ENCODE measurements around the gene BBLN.
A peak's percentile ranks its signal among the peaks of the same experiment; 100 is the strongest.
"Not testable (repeated sequence)": the region's sequence is repeated elsewhere in the genome, so short reads cannot be mapped to it uniquely, and the experiment has no call there.

Gene BBLN

DNA sequence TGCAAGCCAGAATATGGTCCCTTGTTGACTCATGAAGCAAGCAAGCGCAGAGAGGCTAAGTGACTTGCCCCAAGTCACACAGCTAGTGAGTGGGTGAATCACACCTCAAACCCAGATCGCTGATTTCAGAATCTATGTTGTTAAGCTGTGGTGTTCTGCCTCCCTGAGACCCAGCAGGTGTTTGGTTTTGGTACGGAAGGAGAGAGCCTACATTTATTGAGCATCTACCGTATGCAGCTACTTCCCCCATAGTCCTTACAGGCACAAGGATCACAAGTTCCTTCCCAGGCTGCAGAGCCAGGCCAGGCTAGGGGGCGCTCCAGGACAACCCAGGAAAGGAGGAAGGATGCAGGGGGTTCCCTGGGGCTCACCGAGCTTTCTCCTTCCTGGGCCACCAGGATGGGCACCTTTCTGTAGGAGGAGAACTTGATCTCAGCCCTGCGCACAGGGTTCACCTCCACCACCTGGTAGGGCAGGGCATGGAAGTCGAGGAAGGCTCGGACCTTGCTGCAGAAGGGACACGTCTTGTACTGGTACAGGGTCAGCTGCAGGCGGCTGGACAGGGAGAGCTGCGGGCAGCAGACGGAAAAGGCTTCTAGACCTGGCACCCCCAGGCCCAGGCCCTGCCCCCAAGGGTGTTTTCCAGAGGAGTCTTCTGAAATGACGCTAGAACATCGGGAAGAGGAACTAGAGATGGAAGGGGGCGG, 35.0 kb upstream of the BBLN start:
- no peak for DNase-seq

GRCh38 chr9:128125580-128126354, 34.3 kb upstream of the BBLN start:
- DNase-seq: no peak

- peak; percentile 62 to 73 (median 69) for DNase-seq
Observed at GRCh38 chr9:128127568-128127989, 32.5 kb upstream of the BBLN start, which contains the start of gene PTGES2. Gene PTGES2 (minus strand): TSS chr9:128127729. CDS start chr9:128127717, 12 bp downstream.

DNA sequence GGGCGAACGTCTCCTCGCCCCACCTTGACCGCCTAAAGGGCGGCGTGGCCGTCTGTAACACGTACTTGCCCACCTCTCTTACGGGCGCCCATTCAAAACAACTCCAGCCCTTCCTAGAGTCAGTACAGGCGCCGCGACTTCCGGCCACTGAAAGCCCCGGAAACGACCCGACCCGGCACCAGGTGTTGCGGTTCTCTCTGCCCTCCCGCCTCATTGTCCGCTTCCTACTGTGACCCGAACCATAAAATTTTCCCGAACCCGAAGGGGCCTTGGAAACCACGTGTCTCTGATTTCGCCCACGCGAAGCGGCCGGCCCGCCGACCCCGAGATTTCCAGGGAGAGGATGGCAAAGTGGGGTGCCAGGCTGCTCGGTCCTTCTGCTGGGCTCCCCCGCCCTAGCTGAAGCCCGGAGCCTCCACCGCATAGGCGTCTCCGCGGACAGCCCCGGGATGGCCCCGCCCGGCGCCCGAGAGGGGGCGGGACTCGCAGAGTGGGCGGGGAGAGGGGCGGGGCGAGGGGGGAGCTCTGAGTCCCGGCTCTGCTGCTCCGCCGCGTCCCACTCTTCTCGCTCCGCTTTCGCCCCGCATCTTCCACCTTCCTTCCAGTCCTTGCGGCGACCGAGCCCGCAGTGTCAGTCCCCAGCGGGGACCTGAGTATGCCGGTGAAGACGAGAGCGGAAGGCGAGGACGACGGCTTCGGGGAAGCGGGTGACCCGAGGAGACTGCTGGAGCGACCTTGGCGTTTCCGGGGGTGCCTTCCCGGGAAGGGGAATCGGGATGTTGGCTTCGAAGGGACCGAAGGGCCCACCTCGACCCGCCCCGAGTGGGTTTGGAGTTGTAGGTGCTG, 31.9 kb upstream of the BBLN start:
- DNase-seq: peak; percentile 81 to 89 (median 83)

- DNase-seq: no peak
Observed at GRCh38 chr9:128128836-128129590, 31.1 kb upstream of the BBLN start.

- not testable (repeated sequence) for DNase-seq
Observed at GRCh38 chr9:128129976-128130590, 30.0 kb upstream of the BBLN start.

DNA sequence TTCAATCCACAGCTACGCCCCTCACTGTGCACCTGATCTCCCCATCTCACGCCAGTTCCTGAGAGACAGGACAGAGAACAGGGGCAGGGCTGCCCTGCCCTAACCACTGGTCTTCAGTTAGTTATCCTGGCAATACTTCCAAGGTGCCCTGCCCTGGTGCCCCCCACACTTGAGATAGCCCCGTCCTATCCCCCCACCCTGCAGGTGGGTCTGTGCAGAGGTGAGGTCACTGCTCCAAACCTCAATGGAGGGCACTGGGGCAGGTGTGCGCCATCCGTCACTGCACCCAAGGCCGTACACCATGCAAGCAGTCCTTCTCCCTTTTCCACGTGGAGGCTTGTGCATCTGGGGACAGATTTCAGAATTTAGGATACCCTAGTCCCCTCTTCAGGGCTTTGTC, 29.4 kb upstream of the BBLN start:
- not testable (repeated sequence) for DNase-seq

GRCh38 chr9:128131346-128131745, 28.7 kb upstream of the BBLN start:
- DNase-seq: not testable (repeated sequence)

DNA sequence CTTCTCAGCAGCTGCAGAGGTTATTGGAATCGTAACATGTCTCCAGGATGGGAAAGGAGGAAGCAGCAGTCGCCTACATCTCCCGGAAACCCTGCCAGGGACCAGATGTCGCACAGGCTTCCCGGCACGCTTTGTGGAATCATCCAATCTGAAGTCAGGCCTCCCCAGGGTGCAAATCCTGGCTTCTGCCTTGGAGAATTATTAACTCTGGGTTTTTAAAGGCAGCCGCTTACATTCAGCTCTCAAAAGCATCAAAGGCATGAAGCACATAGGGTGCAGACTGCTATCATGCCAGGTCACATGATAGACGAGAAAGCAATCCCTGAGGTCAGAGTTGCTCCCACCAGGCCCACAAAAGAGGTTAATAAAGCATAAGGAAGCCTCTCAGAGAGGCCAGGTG, 27.9 kb upstream of the BBLN start:
- DNase-seq: not testable (repeated sequence)

DNA sequence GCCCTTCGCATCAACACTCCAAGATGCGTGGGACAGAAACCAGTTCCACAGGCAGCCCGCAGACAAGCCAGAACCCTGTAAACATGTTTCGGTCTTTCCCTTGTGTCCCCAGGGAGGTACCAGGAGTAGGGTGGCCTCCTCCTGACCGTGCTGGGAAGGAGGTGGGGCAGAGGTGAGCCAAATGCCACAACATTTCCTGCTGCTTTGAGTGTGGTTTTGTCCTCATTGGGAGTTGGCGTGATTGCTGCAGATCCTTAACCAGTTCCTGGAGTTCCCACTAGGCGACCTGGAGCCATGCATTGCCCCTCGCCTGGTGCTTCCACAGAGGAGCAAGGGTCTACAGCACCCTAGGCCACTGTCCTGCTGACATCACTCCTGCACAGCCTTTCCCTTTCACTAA, 24.5 kb upstream of the BBLN start:
- DNase-seq: not testable (repeated sequence)

GRCh38 chr9:128136816-128137793, 23.0 kb upstream of the BBLN start:
- DNase-seq: no peak

GRCh38 chr9:128138001-128138400, 22.1 kb upstream of the BBLN start:
- no peak for DNase-seq

- DNase-seq: no peak
Observed at GRCh38 chr9:128139621-128140020, 20.4 kb upstream of the BBLN start.

DNA sequence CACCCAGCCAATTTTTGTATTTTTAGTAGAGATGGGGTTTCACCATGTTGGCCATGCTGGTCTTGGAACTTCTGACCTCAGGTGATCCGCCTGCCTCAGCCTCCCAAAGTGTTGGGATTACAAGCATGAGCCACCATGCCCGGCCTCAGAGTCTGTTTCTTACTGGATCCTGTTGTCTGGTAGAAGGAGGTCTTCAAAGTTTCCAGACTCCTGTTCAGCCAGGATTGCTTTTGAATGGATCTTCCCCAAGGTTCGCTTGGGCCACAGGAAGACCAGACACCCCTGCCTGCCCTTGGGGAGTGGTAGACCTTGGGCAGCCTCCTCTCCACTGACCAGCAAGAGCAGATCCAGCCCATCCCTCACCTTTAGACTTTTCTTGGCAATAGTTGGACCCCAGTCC, 18.5 kb upstream of the BBLN start:
- no peak for DNase-seq

- no peak for DNase-seq
Observed at GRCh38 chr9:128142061-128142460, 18.0 kb upstream of the BBLN start.

DNA sequence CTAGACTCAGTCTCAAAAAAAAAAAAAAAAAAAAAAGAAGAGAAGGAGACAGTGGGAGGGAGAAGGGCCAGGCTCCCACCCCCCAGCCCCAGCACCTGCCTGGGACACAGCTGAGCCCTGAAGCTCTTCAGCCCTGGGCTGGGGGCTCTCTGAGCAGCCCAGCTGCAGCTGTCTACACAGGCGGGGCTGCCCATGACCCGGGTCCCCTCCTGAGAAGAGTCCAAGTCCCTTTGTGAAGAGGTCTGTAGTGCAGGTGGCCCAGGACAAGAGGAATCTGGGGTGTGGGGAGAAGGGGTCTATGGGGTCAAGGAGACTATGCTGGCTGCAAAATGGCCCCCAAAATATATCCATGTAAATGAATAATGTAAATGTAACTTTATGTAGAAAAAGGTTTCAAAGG, 17.5 kb upstream of the BBLN start:
- no peak for DNase-seq

- no peak for DNase-seq
Observed at GRCh38 chr9:128143525-128144238, 16.4 kb upstream of the BBLN start.

- no peak for DNase-seq
Observed at GRCh38 chr9:128144239-128145181, 15.6 kb upstream of the BBLN start.

DNA sequence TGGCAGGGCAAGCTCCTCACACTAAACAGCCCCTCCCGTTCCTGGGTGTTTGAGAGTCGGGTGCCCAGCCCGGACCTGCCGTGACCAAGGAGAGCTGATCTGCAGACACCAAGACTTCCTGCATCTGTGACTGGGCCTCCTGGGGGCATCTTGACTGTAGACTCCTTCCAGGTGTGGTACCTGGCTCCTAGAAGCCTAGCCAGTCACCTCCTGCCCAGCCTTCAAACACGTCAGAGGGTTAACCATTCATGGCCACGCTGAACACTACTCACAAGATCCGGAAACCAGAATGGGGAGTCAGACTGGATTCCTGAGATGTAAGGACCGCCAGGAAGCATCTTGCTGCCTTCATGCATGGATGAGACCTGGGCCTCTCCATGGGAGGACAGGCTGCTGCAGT, 14.5 kb upstream of the BBLN start:
- DNase-seq: no peak

Measured in activated CD4-positive, CD25-positive, alpha-beta regulatory T cell (primary cell).